HG03103 (cell line): ENCODE data around the gene GOLGA8A.
"Not testable (repeated sequence)": the region's sequence is repeated elsewhere in the genome, so short reads cannot be mapped to it uniquely, and the experiment has no call there.

Source experiments
- ATAC-seq: cut with Tn5 transposase; IDR thresholded peaks from one replicate; pipeline ENCODE4 v1.9.1; 2021; ENCODE audit warnings: low read depth; ENCODE audit not compliant: unreplicated experiment

Gene GOLGA8A

GRCh38 chr15:34437687-34438086, at the start of gene GOLGA8A:
Gene GOLGA8A (minus strand): TSS chr15:34437808. CDS start chr15:34389691, 48,117 bp downstream.
- ATAC-seq, result no peak

- no peak for ATAC-seq
Measured at GRCh38 chr15:34483644-34484043, 46.0 kb upstream of the GOLGA8A start.

- no peak for ATAC-seq
Measured at GRCh38 chr15:34481370-34481769, 43.8 kb upstream of the GOLGA8A start.

GRCh38 chr15:34473840-34474239, 36.2 kb upstream of the GOLGA8A start:
- ATAC-seq, result no peak

GRCh38 chr15:34472947-34473346, 35.3 kb upstream of the GOLGA8A start:
- no peak for ATAC-seq

- no peak for ATAC-seq
Measured at GRCh38 chr15:34470892-34471291, 33.3 kb upstream of the GOLGA8A start.

- ATAC-seq, result no peak
Measured at GRCh38 chr15:34470091-34470490, 32.5 kb upstream of the GOLGA8A start.

GRCh38 chr15:34461730-34462129, 24.1 kb upstream of the GOLGA8A start:
- ATAC-seq, result no peak

- no peak for ATAC-seq
Measured at GRCh38 chr15:34460451-34460850, 22.8 kb upstream of the GOLGA8A start.

GRCh38 chr15:34456658-34457057, 19.1 kb upstream of the GOLGA8A start:
- ATAC-seq, result no peak

- ATAC-seq, result no peak
Measured at GRCh38 chr15:34442891-34443290, 5.3 kb upstream of the GOLGA8A start.

- ATAC-seq, result no peak
Measured at GRCh38 chr15:34439878-34440277, 2.3 kb upstream of the GOLGA8A start.

- no peak for ATAC-seq
Measured at GRCh38 chr15:34436956-34437442, 609 bp downstream of the GOLGA8A start.

GRCh38 chr15:34436126-34436955, 1.3 kb downstream of the GOLGA8A start:
- no peak for ATAC-seq

- no peak for ATAC-seq
Measured at GRCh38 chr15:34435658-34436057, 1.9 kb downstream of the GOLGA8A start.

- no peak for ATAC-seq
Measured at GRCh38 chr15:34434627-34435305, 2.8 kb downstream of the GOLGA8A start.

GRCh38 chr15:34433956-34434626, 3.5 kb downstream of the GOLGA8A start:
- not testable (repeated sequence) for ATAC-seq

GRCh38 chr15:34430642-34431041, 7.0 kb downstream of the GOLGA8A start:
- ATAC-seq, result not testable (repeated sequence)

- ATAC-seq, result not testable (repeated sequence)
Measured at GRCh38 chr15:34423425-34424090, 14.1 kb downstream of the GOLGA8A start.

- not testable (repeated sequence) for ATAC-seq
Measured at GRCh38 chr15:34420953-34421352, 16.7 kb downstream of the GOLGA8A start.

- ATAC-seq, result not testable (repeated sequence)
Measured at GRCh38 chr15:34418435-34418834, 19.2 kb downstream of the GOLGA8A start.
